GM23338 (cell line): Measurements from ENCODE around the gene AHNAK. TPM values are rescaled to one million over a fixed set of nuclear protein-coding genes. Genes with fewer than 3 reads are reported as not detected.

Source experiments
- EZH2phosphoT487 ChIP-seq: fragments of 200-600 bp; sonication (generic); IDR thresholded peaks from one replicate; pipeline ENCODE4 v1.8.1; 2018; ENCODE audit warnings: antibody characterized with exemption; ENCODE audit not compliant: unreplicated experiment
- JUNB ChIP-seq: IDR thresholded peaks from one replicate; pipeline ENCODE4 v1.6.1; 2016; ENCODE audit warnings: antibody characterized with exemption; ENCODE audit not compliant: unreplicated experiment
- NANOG ChIP-seq: IDR thresholded peaks from 2 replicates; pipeline ENCODE4 v1.6.1; 2016; ENCODE audit warnings: antibody characterized with exemption, borderline replicate concordance
- POLR2AphosphoS5 ChIP-seq: IDR thresholded peaks from 2 replicates; pipeline ENCODE4 v1.6.1; 2016; ENCODE audit warnings: antibody characterized with exemption, low read depth
- STAT1 ChIP-seq: IDR thresholded peaks from one replicate; pipeline ENCODE4 v1.6.1; 2016; ENCODE audit warnings: antibody characterized with exemption; ENCODE audit not compliant: unreplicated experiment
- ZNF114 ChIP-seq: fragments of 250-450 bp; sonication (Bioruptor Pico); IDR thresholded peaks from 2 replicates; pipeline ENCODE4 v1.5.0; 2020; ENCODE audit warnings: mild to moderate bottlenecking, moderate library complexity
- polyA plus RNA-seq: library from polyadenylated mRNA; unstranded; fragments of >200 nt; fragmentation: Nextera tagmentation; extraction: Ambion mirVana; gene quantifications from 2 replicates; pipeline ENCODE4 v1.2.1, GENCODE V29; 2016
- total RNA-seq: library from RNA; depleted of rRNA; stranded (reverse); fragments of >200 nt; shearing (Covaris generic); gene quantifications from 2 replicates; pipeline ENCODE4 v1.2.3, GENCODE V29; 2014
- TF ChIP-seq, protein P1 (sequence below): fragments of 250-450 bp; sonication (Bioruptor Pico); IDR thresholded peaks from 2 replicates; pipeline ENCODE4 v1.5.0; 2020; ENCODE audit warnings: mild to moderate bottlenecking, moderate library complexity
- TF ChIP-seq, protein P2 (sequence below), 2 experiments: fragments of 200-600 bp in 1 of 2; sonication (generic) in 1 of 2; conservative IDR thresholded peaks; 2 replicates each; pipeline versions ENCODE4 v1.5.1 to v1.6.1; 2016 to 2017; ENCODE audit warnings: antibody characterized with exemption in 2 of 2, low read depth in 2 of 2, mild to moderate bottlenecking in 2 of 2, moderate library complexity in 1 of 2
- TF ChIP-seq, protein P3 (sequence below): IDR thresholded peaks from 2 replicates; pipeline ENCODE4 v1.6.1; 2016; ENCODE audit warnings: antibody characterized with exemption

The AHNAK gene
- total and polyA plus RNA-seq, 2 experiments from 2014 or later: 0.91 to 2.1 TPM

DNA sequence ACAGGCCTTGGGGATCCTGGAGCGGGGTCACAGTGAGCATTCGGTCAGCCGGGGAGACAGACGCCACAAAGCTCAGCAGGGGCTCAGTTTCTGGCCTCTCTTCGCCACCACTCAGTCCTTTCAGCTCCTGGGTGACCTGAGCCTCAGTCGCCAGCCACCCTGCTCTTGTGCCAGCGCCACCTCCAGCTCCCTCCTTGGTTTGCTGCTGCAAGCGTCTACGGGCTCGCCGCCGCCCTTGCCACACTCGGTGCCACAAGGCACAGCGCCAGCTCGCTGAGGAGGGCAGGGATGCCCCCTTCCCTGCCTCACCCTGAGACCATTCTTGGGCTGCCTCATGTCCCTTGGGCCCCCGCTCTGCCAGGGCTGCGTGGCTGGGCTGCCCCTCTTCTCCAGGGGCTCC, 28.6 kb upstream of the AHNAK start (continued):
- TF ChIP-seq, protein P1, sequence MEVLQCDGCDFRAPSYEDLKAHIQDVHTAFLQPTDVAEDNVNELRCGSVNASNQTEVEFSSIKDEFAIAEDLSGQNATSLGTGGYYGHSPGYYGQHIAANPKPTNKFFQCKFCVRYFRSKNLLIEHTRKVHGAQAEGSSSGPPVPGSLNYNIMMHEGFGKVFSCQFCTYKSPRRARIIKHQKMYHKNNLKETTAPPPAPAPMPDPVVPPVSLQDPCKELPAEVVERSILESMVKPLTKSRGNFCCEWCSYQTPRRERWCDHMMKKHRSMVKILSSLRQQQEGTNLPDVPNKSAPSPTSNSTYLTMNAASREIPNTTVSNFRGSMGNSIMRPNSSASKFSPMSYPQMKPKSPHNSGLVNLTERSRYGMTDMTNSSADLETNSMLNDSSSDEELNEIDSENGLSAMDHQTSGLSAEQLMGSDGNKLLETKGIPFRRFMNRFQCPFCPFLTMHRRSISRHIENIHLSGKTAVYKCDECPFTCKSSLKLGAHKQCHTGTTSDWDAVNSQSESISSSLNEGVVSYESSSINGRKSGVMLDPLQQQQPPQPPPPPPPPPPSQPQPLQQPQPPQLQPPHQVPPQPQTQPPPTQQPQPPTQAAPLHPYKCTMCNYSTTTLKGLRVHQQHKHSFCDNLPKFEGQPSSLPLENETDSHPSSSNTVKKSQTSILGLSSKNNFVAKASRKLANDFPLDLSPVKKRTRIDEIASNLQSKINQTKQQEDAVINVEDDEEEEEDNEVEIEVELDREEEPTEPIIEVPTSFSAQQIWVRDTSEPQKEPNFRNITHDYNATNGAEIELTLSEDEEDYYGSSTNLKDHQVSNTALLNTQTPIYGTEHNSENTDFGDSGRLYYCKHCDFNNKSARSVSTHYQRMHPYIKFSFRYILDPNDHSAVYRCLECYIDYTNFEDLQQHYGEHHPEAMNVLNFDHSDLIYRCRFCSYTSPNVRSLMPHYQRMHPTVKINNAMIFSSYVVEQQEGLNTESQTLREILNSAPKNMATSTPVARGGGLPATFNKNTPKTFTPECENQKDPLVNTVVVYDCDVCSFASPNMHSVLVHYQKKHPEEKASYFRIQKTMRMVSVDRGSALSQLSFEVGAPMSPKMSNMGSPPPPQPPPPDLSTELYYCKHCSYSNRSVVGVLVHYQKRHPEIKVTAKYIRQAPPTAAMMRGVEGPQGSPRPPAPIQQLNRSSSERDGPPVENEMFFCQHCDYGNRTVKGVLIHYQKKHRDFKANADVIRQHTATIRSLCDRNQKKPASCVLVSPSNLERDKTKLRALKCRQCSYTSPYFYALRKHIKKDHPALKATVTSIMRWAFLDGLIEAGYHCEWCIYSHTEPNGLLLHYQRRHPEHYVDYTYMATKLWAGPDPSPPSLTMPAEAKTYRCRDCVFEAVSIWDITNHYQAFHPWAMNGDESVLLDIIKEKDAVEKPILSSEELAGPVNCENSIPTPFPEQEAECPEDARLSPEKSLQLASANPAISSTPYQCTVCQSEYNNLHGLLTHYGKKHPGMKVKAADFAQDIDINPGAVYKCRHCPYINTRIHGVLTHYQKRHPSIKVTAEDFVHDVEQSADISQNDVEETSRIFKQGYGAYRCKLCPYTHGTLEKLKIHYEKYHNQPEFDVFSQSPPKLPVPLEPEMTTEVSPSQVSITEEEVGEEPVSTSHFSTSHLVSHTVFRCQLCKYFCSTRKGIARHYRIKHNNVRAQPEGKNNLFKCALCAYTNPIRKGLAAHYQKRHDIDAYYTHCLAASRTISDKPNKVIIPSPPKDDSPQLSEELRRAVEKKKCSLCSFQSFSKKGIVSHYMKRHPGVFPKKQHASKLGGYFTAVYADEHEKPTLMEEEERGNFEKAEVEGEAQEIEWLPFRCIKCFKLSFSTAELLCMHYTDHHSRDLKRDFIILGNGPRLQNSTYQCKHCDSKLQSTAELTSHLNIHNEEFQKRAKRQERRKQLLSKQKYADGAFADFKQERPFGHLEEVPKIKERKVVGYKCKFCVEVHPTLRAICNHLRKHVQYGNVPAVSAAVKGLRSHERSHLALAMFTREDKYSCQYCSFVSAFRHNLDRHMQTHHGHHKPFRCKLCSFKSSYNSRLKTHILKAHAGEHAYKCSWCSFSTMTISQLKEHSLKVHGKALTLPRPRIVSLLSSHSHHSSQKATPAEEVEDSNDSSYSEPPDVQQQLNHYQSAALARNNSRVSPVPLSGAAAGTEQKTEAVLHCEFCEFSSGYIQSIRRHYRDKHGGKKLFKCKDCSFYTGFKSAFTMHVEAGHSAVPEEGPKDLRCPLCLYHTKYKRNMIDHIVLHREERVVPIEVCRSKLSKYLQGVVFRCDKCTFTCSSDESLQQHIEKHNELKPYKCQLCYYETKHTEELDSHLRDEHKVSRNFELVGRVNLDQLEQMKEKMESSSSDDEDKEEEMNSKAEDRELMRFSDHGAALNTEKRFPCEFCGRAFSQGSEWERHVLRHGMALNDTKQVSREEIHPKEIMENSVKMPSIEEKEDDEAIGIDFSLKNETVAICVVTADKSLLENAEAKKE (CRISPR knock-in tag): no peak
- TF ChIP-seq, protein P2, sequence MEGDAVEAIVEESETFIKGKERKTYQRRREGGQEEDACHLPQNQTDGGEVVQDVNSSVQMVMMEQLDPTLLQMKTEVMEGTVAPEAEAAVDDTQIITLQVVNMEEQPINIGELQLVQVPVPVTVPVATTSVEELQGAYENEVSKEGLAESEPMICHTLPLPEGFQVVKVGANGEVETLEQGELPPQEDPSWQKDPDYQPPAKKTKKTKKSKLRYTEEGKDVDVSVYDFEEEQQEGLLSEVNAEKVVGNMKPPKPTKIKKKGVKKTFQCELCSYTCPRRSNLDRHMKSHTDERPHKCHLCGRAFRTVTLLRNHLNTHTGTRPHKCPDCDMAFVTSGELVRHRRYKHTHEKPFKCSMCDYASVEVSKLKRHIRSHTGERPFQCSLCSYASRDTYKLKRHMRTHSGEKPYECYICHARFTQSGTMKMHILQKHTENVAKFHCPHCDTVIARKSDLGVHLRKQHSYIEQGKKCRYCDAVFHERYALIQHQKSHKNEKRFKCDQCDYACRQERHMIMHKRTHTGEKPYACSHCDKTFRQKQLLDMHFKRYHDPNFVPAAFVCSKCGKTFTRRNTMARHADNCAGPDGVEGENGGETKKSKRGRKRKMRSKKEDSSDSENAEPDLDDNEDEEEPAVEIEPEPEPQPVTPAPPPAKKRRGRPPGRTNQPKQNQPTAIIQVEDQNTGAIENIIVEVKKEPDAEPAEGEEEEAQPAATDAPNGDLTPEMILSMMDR (conservative IDR thresholded peaks at IDR 0.05; ENCODE audit: low read depth in 2 of 2): no peak
- TF ChIP-seq ZNF114 (CRISPR knock-in tag) (no peak), EZH2phosphoT487 (no peak), JUNB (no peak), STAT1 (no peak), POLR2AphosphoS5 (no peak), NANOG (no peak)
- TF ChIP-seq, protein P3, sequence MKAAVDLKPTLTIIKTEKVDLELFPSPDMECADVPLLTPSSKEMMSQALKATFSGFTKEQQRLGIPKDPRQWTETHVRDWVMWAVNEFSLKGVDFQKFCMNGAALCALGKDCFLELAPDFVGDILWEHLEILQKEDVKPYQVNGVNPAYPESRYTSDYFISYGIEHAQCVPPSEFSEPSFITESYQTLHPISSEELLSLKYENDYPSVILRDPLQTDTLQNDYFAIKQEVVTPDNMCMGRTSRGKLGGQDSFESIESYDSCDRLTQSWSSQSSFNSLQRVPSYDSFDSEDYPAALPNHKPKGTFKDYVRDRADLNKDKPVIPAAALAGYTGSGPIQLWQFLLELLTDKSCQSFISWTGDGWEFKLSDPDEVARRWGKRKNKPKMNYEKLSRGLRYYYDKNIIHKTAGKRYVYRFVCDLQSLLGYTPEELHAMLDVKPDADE: no peak
